H1 (cell line): ENCODE measurements around the gene OCIAD1. TPM values are rescaled to one million over a fixed set of nuclear protein-coding genes. Genes with fewer than 3 reads are reported as not detected.

Source experiments
- ATF3 ChIP-seq: IDR thresholded peaks from 2 replicates; pipeline ENCODE4 v1.6.1; 2011; ENCODE audit warnings: low read depth, mild to moderate bottlenecking, low read length; ENCODE audit not compliant: insufficient read depth
- BACH1 ChIP-seq: IDR thresholded peaks from 2 replicates; pipeline ENCODE4 v1.6.1; 2012; ENCODE audit warnings: low read length, improper control_type of control experiment
- CHD1 ChIP-seq: IDR thresholded peaks from 2 replicates; pipeline ENCODE4 v1.6.1; 2012; ENCODE audit warnings: low read depth, low read length, improper control_type of control experiment
- CREB1 ChIP-seq: IDR thresholded peaks from 2 replicates; pipeline ENCODE4 v1.6.1; 2012; ENCODE audit warnings: inconsistent platforms
- EP300 ChIP-seq, 2 experiments: IDR thresholded peaks; 1 replicate in 1 of 2; 2 replicates in 1 of 2; pipeline ENCODE4 v1.6.1; 2011 to 2012; ENCODE audit warnings: low read depth in 2 of 2, low read length in 2 of 2, mild to moderate bottlenecking in 2 of 2, borderline replicate concordance in 1 of 2, inconsistent platforms in 1 of 2, moderate library complexity in 1 of 2
- GTF2F1 ChIP-seq: IDR thresholded peaks from 2 replicates; pipeline ENCODE4 v1.6.1; 2012; ENCODE audit warnings: low read depth, low read length, improper control_type of control experiment, borderline replicate concordance
- KDM4A ChIP-seq: IDR thresholded peaks from one replicate; pipeline ENCODE4 v1.7.1; 2012; ENCODE audit warnings: low read depth, mild to moderate bottlenecking, moderate library complexity, low read length, inconsistent platforms; ENCODE audit not compliant: severe bottlenecking
- MAX ChIP-seq: IDR thresholded peaks from 2 replicates; pipeline ENCODE4 v1.6.1; 2012; ENCODE audit warnings: inconsistent platforms
- NRF1 ChIP-seq: IDR thresholded peaks from 2 replicates; pipeline ENCODE4 v1.6.1; 2011; ENCODE audit warnings: mild to moderate bottlenecking, low read depth, low read length, improper control_type of control experiment
- PHF8 ChIP-seq: fragments of 200-600 bp; sonication (generic); conservative IDR thresholded peaks from 2 replicates; pipeline ENCODE4 v1.7.1; 2012; ENCODE audit warnings: low read depth, mild to moderate bottlenecking, inconsistent platforms, low read length, moderate library complexity
- POLR2A ChIP-seq, 2 experiments: IDR thresholded peaks; 1 replicate in 1 of 2; 2 replicates in 1 of 2; pipeline ENCODE4 v1.6.1; 2011; ENCODE audit warnings: low read depth in 2 of 2, low read length in 2 of 2, mild to moderate bottlenecking in 2 of 2; ENCODE audit errors: control extremely low read depth in 1 of 2
- POLR2AphosphoS5 ChIP-seq: IDR thresholded peaks from 2 replicates; pipeline ENCODE4 v1.6.1; 2011; ENCODE audit warnings: low read depth, low read length
- RAD21 ChIP-seq, 2 experiments: IDR thresholded peaks in 1 of 2; conservative IDR thresholded peaks in 1 of 2; 2 replicates each; pipeline ENCODE4 v1.6.1; 2011; ENCODE audit warnings: low read depth in 2 of 2, low read length in 2 of 2, improper control_type of control experiment in 1 of 2, inconsistent platforms in 1 of 2, mild to moderate bottlenecking in 1 of 2, moderate library complexity in 1 of 2
- RNF2 ChIP-seq: fragments of 200-900, 300-1000 bp; sonication (generic); IDR thresholded peaks from 2 replicates; pipeline ENCODE4 v1.7.1; 2016; ENCODE audit warnings: borderline replicate concordance, low read depth, mild to moderate bottlenecking, antibody characterized with exemption, low read length; ENCODE audit not compliant: poor library complexity, severe bottlenecking; ENCODE audit errors: missing control alignments
- SAP30 ChIP-seq: fragments of 300-600 bp; sonication (generic); IDR thresholded peaks from 2 replicates; pipeline ENCODE4 v1.7.1; 2012; ENCODE audit warnings: low read length, moderate library complexity, mild to moderate bottlenecking, inconsistent platforms; ENCODE audit not compliant: insufficient read depth, insufficient replicate concordance
- SIN3A ChIP-seq, 2 experiments: IDR thresholded peaks in 1 of 2; conservative IDR thresholded peaks in 1 of 2; 2 replicates each; pipeline ENCODE4 v1.6.1; 2011 to 2012; ENCODE audit warnings: low read length in 2 of 2, improper control_type of control experiment in 1 of 2, low read depth in 1 of 2, mild to moderate bottlenecking in 1 of 2
- SP1 ChIP-seq: IDR thresholded peaks from 2 replicates; pipeline ENCODE4 v1.6.1; 2011; ENCODE audit warnings: low read depth, low read length
- TAF7 ChIP-seq: optimal IDR thresholded peaks from 2 replicates; pipeline ENCODE3; 2011; ENCODE audit warnings: low read depth, mild to moderate bottlenecking, inconsistent platforms, low read length, moderate library complexity, borderline replicate concordance
- TBP ChIP-seq: IDR thresholded peaks from 2 replicates; pipeline ENCODE4 v1.6.1; 2011; ENCODE audit warnings: low read depth, low read length, improper control_type of control experiment
- TCF12 ChIP-seq: IDR thresholded peaks from 2 replicates; pipeline ENCODE4 v1.6.1; 2011; ENCODE audit warnings: low read depth, mild to moderate bottlenecking, low read length
- TEAD4 ChIP-seq: IDR thresholded peaks from 2 replicates; pipeline ENCODE4 v1.6.1; 2012; ENCODE audit warnings: low read depth, low read length, inconsistent platforms, mixed read lengths
- YY1 ChIP-seq: IDR thresholded peaks from 2 replicates; pipeline ENCODE4 v1.6.1; 2011; ENCODE audit warnings: low read depth, mild to moderate bottlenecking, low read length
- polyA plus RNA-seq, 7 experiments: library from polyadenylated mRNA; depleted of rRNA in 3 of 7; stranded (reverse) in 5 of 7; unstranded in 2 of 7; fragments of >200 nt in 5 of 7; fragments of 200-250 nt in 2 of 7; gene quantifications; 1 replicate in 5 of 7; 2 replicates in 1 of 7; 4 replicates in 1 of 7; pipeline versions ENCODE4 v1.2.1 to v1.2.3, GENCODE V29; 2011 to 2013; ENCODE audit warnings: missing spikeins in 2 of 7, mixed read lengths in 2 of 7
- total RNA-seq: library from RNA; stranded (reverse); fragmentation: NEBNext Ultra II Directional; extraction: Animal tissue kit (Norgen Biotek cat#: 25700); gene quantifications from 2 replicates; pipeline ENCODE4 v1.2.1, GENCODE V29; 2021

OCIAD1 gene
- total and polyA plus RNA-seq, 2 of the 8 experiments (the other 6 are each of a cell fraction or from before 2014, with no cell fraction given): 79.9 to 163 TPM

- TF ChIP-seq MAX (peak; percentile 66), CREB1 (peak; percentile 88), NRF1 (peak; percentile 99), RNF2 (no peak), SAP30 (peak; percentile 36), POLR2A (IDR thresholded peaks at IDR 0.05; ENCODE audit: control extremely low read depth in 1 of 2, low read depth in 2 of 2, low read length in 2 of 2) (peak; percentile 34 to 94), SP1 (peak; percentile 69; the same call in 1 of the 2 replicates), TCF12 (peak; percentile 20; the same call in 1 of the 2 replicates), TAF7 (peak; percentile 91), RAD21 (IDR thresholded peaks at IDR 0.05 in 1 of 2, conservative IDR thresholded peaks at IDR 0.05 in 1 of 2; ENCODE audit: low read depth in 2 of 2, low read length in 2 of 2) (no peak), EP300 (IDR thresholded peaks at IDR 0.05; ENCODE audit: borderline replicate concordance in 1 of 2, low read depth in 2 of 2, low read length in 2 of 2) (no peak), TBP (peak; percentile 85), GTF2F1 (no peak), ATF3 (no peak), POLR2AphosphoS5 (peak; percentile 86; the same call in 1 of the 2 replicates), KDM4A (peak; percentile 55), YY1 (peak; percentile 93), BACH1 (no peak), PHF8 (peak; percentile 81), TEAD4 (no peak), CHD1 (no peak; the same call in 1 of the 2 replicates), SIN3A (conservative IDR thresholded peaks at IDR 0.05 in 1 of 2, IDR thresholded peaks at IDR 0.05 in 1 of 2; ENCODE audit: low read depth in 1 of 2, low read length in 2 of 2) (peak in 1 of 2 experiments; percentile 61; a peak in 1 of 4 replicates)
Observed at GRCh38 chr4:48830706-48831531, at the start of gene OCIAD1 (continued).
